ENCODE measurements around the gene PCIF1.
A peak's percentile ranks its signal among the peaks of the same experiment; 100 is the strongest.

PCIF1 gene

GRCh38 chr20:45905505-45906079 is 28.9 kb upstream of the PCIF1 start:
- no peak for DNase-seq

DNA sequence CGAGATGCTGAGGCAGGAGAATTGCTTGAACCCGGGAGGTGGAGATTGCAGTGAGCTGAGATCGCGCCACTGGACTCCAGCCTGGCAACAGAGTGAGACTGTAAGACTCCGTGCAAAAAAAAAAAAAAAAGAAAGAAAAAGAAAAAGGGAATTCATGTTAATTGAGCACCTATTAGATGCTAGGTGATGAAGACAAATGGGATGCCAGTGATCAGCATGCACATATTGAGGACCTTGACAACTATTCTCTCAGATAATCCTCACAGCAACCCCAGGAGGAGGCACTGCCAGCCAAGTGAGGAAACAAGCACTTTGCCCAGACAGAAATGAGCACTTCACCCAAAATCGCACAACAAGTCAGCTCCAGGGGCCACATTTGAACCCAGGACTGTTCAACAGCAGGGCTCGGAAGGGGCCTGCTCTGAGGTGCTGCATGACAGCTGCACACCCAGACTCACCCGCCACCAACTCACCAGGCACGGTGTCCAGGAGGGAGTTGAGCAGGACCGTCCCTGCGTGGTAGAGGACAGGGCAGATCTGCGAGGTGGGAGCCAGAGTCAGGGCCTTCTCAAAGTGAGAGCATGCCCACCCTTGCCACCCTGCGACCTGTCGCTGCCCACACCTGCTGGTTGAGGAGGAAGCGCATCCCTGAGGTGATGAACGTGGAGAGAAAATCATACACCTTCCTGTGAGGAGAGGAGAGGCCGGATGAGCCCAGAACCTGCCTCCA is 27.1 kb upstream of the PCIF1 start:
- no peak for DNase-seq

DNA sequence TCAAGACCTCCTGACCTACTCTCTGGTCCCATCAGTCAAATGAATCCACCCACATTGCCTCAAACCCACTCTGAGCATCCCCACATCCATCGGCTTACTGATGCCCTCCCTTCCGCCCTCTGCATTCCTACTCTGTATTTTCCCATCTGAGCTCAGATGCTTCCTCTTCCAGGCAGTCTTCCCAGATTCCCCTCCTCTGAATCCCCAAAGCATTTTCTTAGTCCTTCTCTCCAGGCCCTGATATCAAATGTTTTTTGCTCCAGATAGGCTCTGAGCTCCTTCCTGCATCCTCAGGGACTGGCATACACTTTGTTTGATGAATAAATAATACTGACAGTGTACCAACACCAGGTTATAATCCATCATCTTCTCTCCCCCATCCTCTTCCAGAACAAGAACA is 26.4 kb upstream of the PCIF1 start:
- DNase-seq = no peak

DNA sequence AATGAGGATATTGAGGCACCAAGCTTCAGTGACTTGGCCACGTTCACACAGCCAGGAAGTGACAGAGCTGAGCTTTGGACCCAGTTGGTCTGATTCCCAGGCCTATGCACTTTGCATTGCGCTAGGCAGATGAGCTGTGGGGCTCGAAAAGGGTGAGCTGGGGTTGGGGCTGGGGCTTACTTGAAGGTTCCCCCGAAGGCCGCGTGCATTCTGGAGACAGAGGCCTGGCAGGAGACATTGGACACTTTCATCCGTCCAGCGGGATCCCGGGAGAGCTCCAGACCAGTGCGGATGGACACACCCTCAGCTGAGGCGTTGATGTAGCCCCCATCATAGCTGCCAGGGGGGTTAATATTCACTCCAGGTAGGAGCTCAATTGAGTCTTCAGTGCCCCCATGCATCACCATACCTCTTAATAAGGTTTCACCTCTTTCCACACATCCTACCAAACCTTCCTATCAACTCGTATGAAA is 25.1 kb upstream of the PCIF1 start:
- DNase-seq = no peak

GRCh38 chr20:45909817-45910669 is 24.4 kb upstream of the PCIF1 start:
- no peak for DNase-seq

DNA sequence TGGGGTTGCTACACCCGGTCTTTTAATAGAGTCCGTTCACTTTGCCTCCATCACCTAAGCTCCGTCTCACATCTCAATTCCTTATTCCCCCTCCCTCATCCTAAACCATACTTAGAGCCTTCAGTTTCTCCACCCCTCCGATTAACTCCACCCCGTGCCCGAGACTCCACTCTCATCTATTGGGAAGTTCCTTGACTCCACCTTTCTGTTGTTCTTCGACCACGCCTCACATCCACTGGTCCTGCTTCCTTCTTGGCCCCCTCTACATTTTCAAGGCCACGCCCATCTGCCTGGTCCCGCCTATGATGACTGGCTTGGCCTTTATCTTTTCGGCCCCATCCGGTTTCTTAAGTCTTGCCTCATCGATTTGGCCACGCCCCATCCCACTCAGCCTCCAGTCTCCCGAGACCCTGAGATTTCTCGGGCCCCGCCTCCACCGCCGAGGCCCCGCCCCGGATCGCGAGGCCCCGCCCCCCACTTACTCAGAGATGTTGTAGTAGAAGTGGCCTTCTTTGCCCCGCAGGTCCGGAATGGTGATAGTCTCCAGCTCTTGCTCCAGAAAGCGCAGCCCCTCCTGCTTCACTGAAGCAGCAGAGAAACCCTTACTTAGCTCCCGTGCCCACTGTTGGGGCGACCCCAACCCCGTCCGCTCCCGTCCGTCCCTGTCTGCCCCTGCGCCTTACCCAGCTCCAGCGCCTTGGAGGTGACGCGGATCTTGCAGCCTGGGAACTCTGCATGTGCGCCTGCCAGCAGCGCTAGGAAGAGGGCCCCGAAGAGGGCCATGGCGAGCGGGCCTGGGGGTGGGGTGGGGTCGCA is 23.6 kb upstream of the PCIF1 start:
- peak; percentile 95 for DNase-seq

- no peak for DNase-seq
Observed at GRCh38 chr20:45911486-45912343, 22.8 kb upstream of the PCIF1 start, which contains the start of gene PLTP. PLTP (minus strand) TSS chr20:45912155; CDS start chr20:45911452, 703 bp downstream.

DNA sequence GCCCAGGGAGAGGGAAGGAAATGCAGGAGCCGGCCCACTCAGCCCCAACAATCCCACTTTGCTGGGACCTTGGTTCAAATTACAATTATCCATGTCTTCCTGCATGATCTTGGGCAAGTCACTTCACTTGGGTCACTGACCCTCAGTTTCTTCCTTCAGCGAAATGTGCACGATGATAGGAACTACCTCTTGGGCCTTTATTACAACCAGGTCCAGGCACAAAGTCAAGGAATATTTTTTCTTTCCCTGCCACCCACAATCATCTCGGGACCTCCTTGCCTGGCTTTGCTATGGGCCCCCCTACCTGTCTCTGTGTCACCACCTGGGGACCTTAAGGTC is 22.2 kb upstream of the PCIF1 start:
- DNase-seq = no peak

GRCh38 chr20:45913116-45913515 is 21.4 kb upstream of the PCIF1 start:
- DNase-seq = no peak

- DNase-seq = no peak
Observed at GRCh38 chr20:45917790-45918141, 16.7 kb upstream of the PCIF1 start.

DNA sequence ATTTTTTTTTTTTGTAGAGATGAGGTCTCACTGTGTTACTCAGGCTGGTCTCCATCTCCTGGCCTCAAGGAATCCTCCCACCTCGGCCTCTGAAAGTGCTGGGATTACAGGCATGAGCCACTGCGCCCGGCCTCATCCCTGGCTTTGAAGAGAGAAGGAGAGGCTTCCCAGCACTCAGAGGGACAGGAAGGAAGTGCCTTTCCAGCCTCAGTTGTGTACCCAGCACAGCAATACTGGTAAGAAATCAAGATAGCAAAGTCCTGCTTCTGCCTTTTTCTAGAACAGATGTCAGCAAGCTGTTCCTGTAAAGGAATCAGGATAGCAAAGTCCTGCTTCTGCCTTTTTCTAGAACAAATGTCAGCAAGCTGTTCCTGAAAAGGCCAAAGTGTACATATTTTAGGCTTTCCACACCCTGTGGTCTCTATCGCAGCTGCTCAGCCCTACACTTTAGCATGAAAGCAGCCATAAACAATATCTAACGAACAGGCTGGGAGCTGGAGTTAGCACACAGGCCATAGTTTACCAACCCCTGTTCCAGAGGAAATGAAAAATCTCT is 16.2 kb upstream of the PCIF1 start:
- no peak for DNase-seq

- DNase-seq = no peak
Observed at GRCh38 chr20:45918779-45919537, 15.5 kb upstream of the PCIF1 start.

- no peak for DNase-seq
Observed at GRCh38 chr20:45919542-45920399, 14.7 kb upstream of the PCIF1 start.

- no peak for DNase-seq
Observed at GRCh38 chr20:45920462-45921336, 13.8 kb upstream of the PCIF1 start.

GRCh38 chr20:45921337-45922189 is 12.9 kb upstream of the PCIF1 start:
- DNase-seq = no peak

DNA sequence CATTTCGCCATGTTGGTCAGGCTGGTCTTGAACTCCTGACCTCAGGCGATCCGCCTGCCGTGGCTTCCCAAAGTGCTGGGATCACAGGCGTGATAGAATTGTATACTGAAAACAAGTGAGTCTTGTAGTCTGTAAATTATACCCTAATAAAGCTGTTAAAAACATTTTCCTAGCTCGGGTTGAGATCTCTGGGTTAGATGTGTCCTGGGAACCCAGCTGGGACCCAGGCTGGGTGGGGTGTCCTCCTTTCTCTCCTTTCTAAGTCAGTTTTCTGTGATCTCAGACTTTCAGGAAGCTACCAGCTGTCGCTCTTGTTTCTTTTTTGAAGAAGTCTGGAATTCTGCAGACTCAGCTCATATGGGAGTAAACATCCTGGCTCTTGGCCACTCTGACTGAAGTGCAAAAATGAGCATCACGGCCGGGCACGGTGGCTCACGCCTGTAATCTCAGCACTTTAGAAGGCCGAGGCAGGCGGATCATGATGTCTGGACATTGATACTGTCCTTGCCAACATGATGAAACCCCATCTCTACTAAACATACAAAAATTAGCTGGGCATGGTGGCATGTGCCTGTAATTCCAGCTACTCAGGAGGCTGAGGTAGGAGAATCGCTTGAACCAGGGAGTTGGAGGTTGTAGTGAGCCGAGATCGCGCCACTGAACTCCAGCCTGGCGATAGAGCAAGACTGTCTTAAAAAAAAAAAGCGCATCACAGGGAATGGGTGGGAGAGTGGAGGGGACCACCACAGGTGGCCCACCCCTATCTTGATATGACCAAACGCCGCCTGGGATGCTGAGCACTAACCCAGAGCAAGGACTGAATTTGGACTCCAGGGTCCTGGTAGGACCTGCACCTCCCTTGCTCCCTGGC is 9.9 kb upstream of the PCIF1 start:
- no peak for DNase-seq

Data from NCI-H1436 treated with DMSO at 0.1 percent for 48 hours (cell line).